HCT116 (cell line): ENCODE results near the gene TTYH3. TPM values are rescaled to one million over a fixed set of nuclear protein-coding genes. Genes with fewer than 3 reads are reported as not detected.

Experiments used
- ATAC-seq: fragments of 200-7000 bp; cut with Tn5 transposase; 2 replicates; pipeline ENCODE4 v1.9.1; 2020; ENCODE audit warnings: mild to moderate bottlenecking, moderate library complexity
- BruUV-seq: library from RNA; stranded (reverse); fragments of 400-500 nt; replicated peaks from 2 replicates; lab custom pipeline; 2021; lab: Mats Ljungman, UMichigan
- CTCF ChIA-PET: fragments of 300-600 bp; sonication (Branson Sonifier 250); formaldehyde crosslinking; loops from one replicate; lab custom pipeline; 2021; ENCODE audit warnings: antibody characterized with exemption; lab: Charles Lee
- POLR2A ChIA-PET: fragments of 300-600, 350-600 bp; sonication (Branson Sonifier 250); formaldehyde crosslinking; loops from one replicate; lab custom pipeline; 2021; ENCODE audit warnings: antibody characterized with exemption; lab: Charles Lee
- RAD21 ChIA-PET, 2 experiments: fragments of 300-600 bp; sonication (Branson Sonifier 250); formaldehyde crosslinking; loops; one replicate each; lab custom pipeline; 2023; ENCODE audit warnings: low total read pairs in 2 of 2; ENCODE audit not compliant: uncharacterized antibody in 2 of 2, unreplicated experiment in 2 of 2, low non-redundant PET in 1 of 2; lab: Charles Lee
- DNase-seq: peaks from one replicate; pipeline ENCODE4 v3.0.0-alpha.2; 2010; ENCODE audit warnings: low read depth, low spot score
- H2AFZ ChIP-seq: fragments of 200-600 bp; shearing (Covaris generic), sonication (generic); 2 replicates; pipeline ENCODE4 v1.6.1; 2017; ENCODE audit warnings: low read depth, mixed run types, mixed read lengths, antibody characterized with exemption, low read length; ENCODE audit not compliant: poor library complexity, severe bottlenecking
- H3K27ac ChIP-seq: 2 replicates; pipeline ENCODE4 v1.5.1; 2012; ENCODE audit warnings: low read depth, low read length
- H3K27me3 ChIP-seq: fragments of 200-600 bp; sonication (generic); 2 replicates; pipeline ENCODE4 v1.6.1; 2016; ENCODE audit warnings: mixed run types, low read length, mixed read lengths; ENCODE audit not compliant: insufficient read depth
- H3K36me3 ChIP-seq, 2 experiments: fragments of 200-500 bp in 1 of 2; fragments of 200-600 bp in 1 of 2; sonication (Bioruptor generic) in 1 of 2; sonication (generic) in 1 of 2; 2 replicates each; pipeline versions ENCODE4 v1.5.1 to v1.6.1; 2014 to 2016; ENCODE audit warnings: low read length in 2 of 2, inconsistent platforms in 1 of 2, mixed read lengths in 1 of 2, mixed run types in 1 of 2; ENCODE audit not compliant: insufficient read depth in 2 of 2, control insufficient read depth in 1 of 2
- H3K4me1 ChIP-seq, 2 experiments: fragments of 200-600 bp in 1 of 2; sonication (generic) in 1 of 2; 2 replicates each; pipeline versions ENCODE4 v1.5.1 to v1.6.1; 2012 to 2017; ENCODE audit warnings: low read length in 2 of 2, inconsistent platforms in 1 of 2, mild to moderate bottlenecking in 1 of 2, mixed read lengths in 1 of 2, mixed run types in 1 of 2, moderate library complexity in 1 of 2; ENCODE audit not compliant: insufficient read depth in 2 of 2, control insufficient read depth in 1 of 2
- H3K4me2 ChIP-seq: fragments of 200-600 bp; sonication (generic); 2 replicates; pipeline ENCODE4 v1.6.1; 2017; ENCODE audit warnings: mixed run types, low read length, mixed read lengths
- H3K4me3 ChIP-seq, 2 experiments: fragments of 200-600 bp in 1 of 2; sonication (generic) in 1 of 2; replicated peaks in 1 of 2; 2 replicates each; pipeline ENCODE4 v1.5.1; 2011 to 2016; ENCODE audit warnings: low read length in 2 of 2, control low read depth in 1 of 2, low read depth in 1 of 2, mild to moderate bottlenecking in 1 of 2, mixed read lengths in 1 of 2, mixed run types in 1 of 2
- H3K79me2 ChIP-seq: fragments of 200-600 bp; sonication (generic); 2 replicates; pipeline ENCODE4 v1.6.1; 2017; ENCODE audit warnings: mild to moderate bottlenecking, mixed run types, low read length, moderate library complexity, mixed read lengths; ENCODE audit not compliant: insufficient read depth
- H3K9ac ChIP-seq: fragments of 200-600 bp; sonication (generic); 2 replicates; pipeline ENCODE4 v1.6.1; 2016; ENCODE audit warnings: low read length, mixed read lengths
- H3K9me2 ChIP-seq: fragments of 200-600 bp; sonication (generic), shearing (Covaris generic); 2 replicates; pipeline ENCODE4 v1.6.1; 2017; ENCODE audit warnings: mixed run types, mild to moderate bottlenecking, moderate library complexity; ENCODE audit not compliant: insufficient read depth
- H3K9me3 ChIP-seq, 2 experiments: fragments of 200-500 bp in 1 of 2; fragments of 200-600 bp in 1 of 2; sonication (Bioruptor generic) in 1 of 2; sonication (generic) in 1 of 2; 2 replicates each; pipeline ENCODE4 v1.6.1; 2014 to 2017; ENCODE audit warnings: low read length in 2 of 2, mixed read lengths in 2 of 2, inconsistent platforms in 1 of 2, low read depth in 1 of 2, mild to moderate bottlenecking in 1 of 2, mixed run types in 1 of 2, moderate library complexity in 1 of 2; ENCODE audit not compliant: control insufficient read depth in 1 of 2, insufficient read depth in 1 of 2
- H4K20me1 ChIP-seq: fragments of 200-600 bp; sonication (generic), shearing (Covaris generic); 2 replicates; pipeline ENCODE4 v1.6.1; 2017; ENCODE audit warnings: mixed run types, mild to moderate bottlenecking, moderate library complexity; ENCODE audit not compliant: insufficient read depth
- EZH2phosphoT487 ChIP-seq: fragments of 200-600 bp; IDR thresholded peaks from 2 replicates; pipeline ENCODE4 v1.6.1; 2018; ENCODE audit warnings: antibody characterized with exemption, borderline replicate concordance
- REST ChIP-seq: IDR thresholded peaks from 2 replicates; pipeline ENCODE4 v1.6.1; 2012; ENCODE audit warnings: low read depth
- SIN3A ChIP-seq: IDR thresholded peaks from 2 replicates; pipeline ENCODE4 v1.6.1; 2012; ENCODE audit warnings: low read depth
- SRF ChIP-seq: IDR thresholded peaks from 2 replicates; pipeline ENCODE4 v1.6.1; 2012; ENCODE audit warnings: low read depth
- ZFX ChIP-seq: fragments of 450-650 bp; IDR thresholded peaks from 2 replicates; pipeline ENCODE4 v1.6.1; 2017
- ZNF274 ChIP-seq: fragments of 200-500 bp; sonication (Bioruptor generic); IDR thresholded peaks from 2 replicates; pipeline ENCODE4 v1.6.1; 2014; ENCODE audit warnings: mild to moderate bottlenecking, low read depth, low read length, inconsistent platforms
- intact Hi-C: fragments of 100-400 bp; cut with micrococcal nuclease; formaldehyde crosslinking; loops from 2 replicates; pipeline ENCODE4 v1.10.0; 2022
- total RNA-seq: library from RNA; stranded (reverse); gene quantifications from one replicate; pipeline ENCODE4 v1.2.1, GENCODE V29; 2021; ENCODE audit not compliant: unreplicated experiment

Gene TTYH3
- total RNA-seq, 1 experiment from 2014 or later = 40.3 TPM

GRCh38 chr7:2622869-2623697 is 8.7 kb upstream of the TTYH3 start:
- no peak for TF ChIP-seq SRF
- TF ChIP-seq SIN3A = no peak
- no peak for TF ChIP-seq EZH2phosphoT487
- no peak for TF ChIP-seq REST
- no peak for TF ChIP-seq ZNF274
- no peak for TF ChIP-seq ZFX
- Histone ChIP-seq H3K9me2 (no peaks in the 10 kb centered on the region), H3K36me3 (no peaks in the 10 kb centered on the region), H2AFZ (no peak overlapping the region), H3K27ac (no peak overlapping the region), H3K4me2 (no peak overlapping the region), H3K27me3 (no peaks in the 10 kb centered on the region), H3K79me2 (no peaks in the 10 kb centered on the region), H3K4me1 (peaks cover 0 to 3% of the 10 kb centered on the region in 2 experiments; a peak in 1 of 4 replicates), H3K9ac (no peak overlapping the region), H3K4me3 (no peak overlapping the region), H4K20me1 (no peaks in the 10 kb centered on the region), H3K9me3 (no peaks in the 10 kb centered on the region)
- no TSS peak for BruUV-seq
- DNase-seq (no peak), ATAC-seq (0 out of 2 replicates have a peak, but pooled peaks have one; percentile 17)
- CTCF ChIA-PET = no interaction called here
- RAD21 ChIA-PET = no interaction called here
- POLR2A ChIA-PET = interaction anchor here (1.2 kb wide), 1 partner anchor 9 kb away, joined by 5 read pairs; the partner anchor contains the start of gene TTYH3
- intact Hi-C loops = no loop called here
